Measurements from ENCODE around the gene GREB1.
A peak's percentile ranks its signal among the peaks of the same experiment; 100 is the strongest.

Gene GREB1

GRCh38 chr2:11669454-11670291 lies 135.8 kb downstream of the GREB1 start, which contains the start of gene NTSR2:
Gene NTSR2 (minus strand): TSS chr2:11670195. CDS start chr2:11670129, 66 bp downstream.
- DNase-seq = peak; percentile 37

GRCh38 chr2:11672407-11672806 lies 138.6 kb downstream of the GREB1 start:
- no peak for DNase-seq

GRCh38 chr2:11674983-11675382 lies 141.1 kb downstream of the GREB1 start:
- no peak for DNase-seq

GRCh38 chr2:11675423-11676112 lies 141.7 kb downstream of the GREB1 start:
- no peak for DNase-seq

GRCh38 chr2:11676640-11677039 lies 142.8 kb downstream of the GREB1 start:
- DNase-seq = no peak

GRCh38 chr2:11677136-11678055 lies 143.6 kb downstream of the GREB1 start:
- DNase-seq = no peak

GRCh38 chr2:11678306-11678960 lies 144.6 kb downstream of the GREB1 start:
- no peak for DNase-seq

- DNase-seq = no peak
Measured at GRCh38 chr2:11679016-11679415, 145.2 kb downstream of the GREB1 start.

- DNase-seq = no peak
Measured at GRCh38 chr2:11679486-11680181, 145.8 kb downstream of the GREB1 start.

GRCh38 chr2:11680182-11680900 lies 146.5 kb downstream of the GREB1 start:
- no peak for DNase-seq

- no peak for DNase-seq
Measured at GRCh38 chr2:11680901-11681721, 147.3 kb downstream of the GREB1 start.

GRCh38 chr2:11681722-11682589 lies 148.1 kb downstream of the GREB1 start:
- peak; percentile 56 for DNase-seq

- no peak for DNase-seq
Measured at GRCh38 chr2:11682590-11682915, 148.7 kb downstream of the GREB1 start.

GRCh38 chr2:11683476-11683875 lies 149.6 kb downstream of the GREB1 start:
- DNase-seq = no peak

- no peak for DNase-seq
Measured at GRCh38 chr2:11683966-11684365, 150.1 kb downstream of the GREB1 start.

GRCh38 chr2:11684894-11685460 lies 151.1 kb downstream of the GREB1 start:
- DNase-seq = no peak

- no peak for DNase-seq
Measured at GRCh38 chr2:11685906-11686470, 152.1 kb downstream of the GREB1 start.

GRCh38 chr2:11687736-11688135 lies 153.9 kb downstream of the GREB1 start:
- no peak for DNase-seq

Measured in activated T-cell treated with anti-CD3 and anti-CD28 coated beads, Interleukin-2, amount 50 U/mL, for 1 hour (primary cell).